Measurements from ENCODE around the gene CRYGS.
"Not testable (repeated sequence)": the region's sequence is repeated elsewhere in the genome, so short reads cannot be mapped to it uniquely, and the experiment has no call there.

The CRYGS gene

GRCh38 chr3:186516646-186517045 lies 27.5 kb downstream of the CRYGS start:
- DNase-seq, result no peak

- DNase-seq, result peak; percentile 36
These were observed 29.1 kb downstream of the CRYGS start for GRCh38 chr3:186515125-186515524.

- no peak for DNase-seq
These were observed 29.7 kb downstream of the CRYGS start for GRCh38 chr3:186514296-186515002.

- DNase-seq, result no peak
These were observed 30.8 kb downstream of the CRYGS start for GRCh38 chr3:186513386-186513785.

- DNase-seq, result no peak
These were observed 31.4 kb downstream of the CRYGS start for GRCh38 chr3:186512570-186513302.

GRCh38 chr3:186511702-186512101 lies 32.5 kb downstream of the CRYGS start:
- no peak for DNase-seq

- no peak for DNase-seq
These were observed 32.9 kb downstream of the CRYGS start for GRCh38 chr3:186511245-186511644.

GRCh38 chr3:186510374-186511079 lies 33.7 kb downstream of the CRYGS start:
- DNase-seq, result no peak

GRCh38 chr3:186509423-186509822 lies 34.8 kb downstream of the CRYGS start:
- DNase-seq, result no peak

GRCh38 chr3:186506857-186507256 lies 37.3 kb downstream of the CRYGS start:
- DNase-seq, result no peak

GRCh38 chr3:186506191-186506739 lies 37.9 kb downstream of the CRYGS start:
- no peak for DNase-seq

- DNase-seq, result no peak
These were observed 41.0 kb downstream of the CRYGS start for GRCh38 chr3:186502966-186503712.

- DNase-seq, result no peak
These were observed 41.8 kb downstream of the CRYGS start for GRCh38 chr3:186502138-186502948.

GRCh38 chr3:186499949-186500348 lies 44.2 kb downstream of the CRYGS start:
- DNase-seq, result not testable (repeated sequence)

GRCh38 chr3:186498022-186498421 lies 46.2 kb downstream of the CRYGS start:
- DNase-seq, result not testable (repeated sequence)

- no peak for DNase-seq
These were observed 46.6 kb downstream of the CRYGS start for GRCh38 chr3:186497608-186498007.

- no peak for DNase-seq
These were observed 47.5 kb downstream of the CRYGS start for GRCh38 chr3:186496635-186497034.

- no peak for DNase-seq
These were observed 48.2 kb downstream of the CRYGS start for GRCh38 chr3:186496016-186496415.

GRCh38 chr3:186493525-186494255 lies 50.5 kb downstream of the CRYGS start:
- DNase-seq, result no peak

- DNase-seq, result no peak
These were observed 51.7 kb downstream of the CRYGS start for GRCh38 chr3:186492385-186492984.

GRCh38 chr3:186489507-186489906 lies 54.7 kb downstream of the CRYGS start:
- no peak for DNase-seq
